ENCODE data around the gene RAB4A.

DNA sequence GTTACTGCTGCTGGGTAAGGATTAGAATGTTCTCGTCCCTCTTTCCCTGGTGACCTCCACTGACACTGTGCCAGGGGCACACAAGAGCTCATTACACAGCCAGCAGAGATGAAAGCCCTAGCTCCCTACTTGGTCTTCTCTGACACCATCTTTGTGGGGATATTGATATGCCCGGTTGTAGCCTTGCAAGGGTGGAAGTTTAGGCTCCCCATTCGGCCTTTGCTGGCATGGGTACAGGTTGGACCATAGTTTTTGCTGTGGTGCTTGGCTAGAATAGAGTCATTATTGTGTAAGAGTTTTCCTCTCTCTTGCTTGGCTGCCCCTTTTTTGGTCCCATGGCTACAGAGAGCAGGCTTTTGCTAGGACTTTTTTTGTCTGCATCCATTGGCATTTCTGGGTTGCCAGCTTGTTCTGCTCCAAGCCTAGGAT, 12.3 kb downstream of the RAB4A start:
- TF ChIP-seq, protein P1, sequence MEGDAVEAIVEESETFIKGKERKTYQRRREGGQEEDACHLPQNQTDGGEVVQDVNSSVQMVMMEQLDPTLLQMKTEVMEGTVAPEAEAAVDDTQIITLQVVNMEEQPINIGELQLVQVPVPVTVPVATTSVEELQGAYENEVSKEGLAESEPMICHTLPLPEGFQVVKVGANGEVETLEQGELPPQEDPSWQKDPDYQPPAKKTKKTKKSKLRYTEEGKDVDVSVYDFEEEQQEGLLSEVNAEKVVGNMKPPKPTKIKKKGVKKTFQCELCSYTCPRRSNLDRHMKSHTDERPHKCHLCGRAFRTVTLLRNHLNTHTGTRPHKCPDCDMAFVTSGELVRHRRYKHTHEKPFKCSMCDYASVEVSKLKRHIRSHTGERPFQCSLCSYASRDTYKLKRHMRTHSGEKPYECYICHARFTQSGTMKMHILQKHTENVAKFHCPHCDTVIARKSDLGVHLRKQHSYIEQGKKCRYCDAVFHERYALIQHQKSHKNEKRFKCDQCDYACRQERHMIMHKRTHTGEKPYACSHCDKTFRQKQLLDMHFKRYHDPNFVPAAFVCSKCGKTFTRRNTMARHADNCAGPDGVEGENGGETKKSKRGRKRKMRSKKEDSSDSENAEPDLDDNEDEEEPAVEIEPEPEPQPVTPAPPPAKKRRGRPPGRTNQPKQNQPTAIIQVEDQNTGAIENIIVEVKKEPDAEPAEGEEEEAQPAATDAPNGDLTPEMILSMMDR (IDR thresholded peaks at IDR 0.05; ENCODE audit: low read depth, low read length): no peak
- no peak for TF ChIP-seq POLR2A (IDR thresholded peaks at IDR 0.05; ENCODE audit: extremely low read depth, insufficient read length)
